K562 (cell line): ENCODE measurements around the gene ABCC10. TPM values are rescaled to one million over a fixed set of nuclear protein-coding genes. Genes with fewer than 3 reads are reported as not detected.
A peak's percentile ranks its signal among the peaks of the same experiment; 100 is the strongest.

Experiments used
- CBX3 ChIP-seq, 2 experiments: IDR thresholded peaks; 1 replicate in 1 of 2; 2 replicates in 1 of 2; pipeline ENCODE4 v1.6.1; 2012; ENCODE audit warnings: inconsistent platforms in 2 of 2, low read length in 2 of 2, borderline replicate concordance in 1 of 2, control low read depth in 1 of 2
- CGGBP1 ChIP-seq: fragments of 250-450 bp; sonication (Bioruptor Pico); IDR thresholded peaks from 2 replicates; pipeline ENCODE4 v1.9.0; 2021; ENCODE audit warnings: mild to moderate bottlenecking
- HMGN3 ChIP-seq: IDR thresholded peaks from 2 replicates; pipeline ENCODE4 v1.6.1; 2011; ENCODE audit warnings: borderline replicate concordance, low read depth, mild to moderate bottlenecking, mixed read lengths, low read length; ENCODE audit not compliant: insufficient read length; ENCODE audit errors: extremely low read depth
- MCM3 ChIP-seq: fragments of 450-650 bp; IDR thresholded peaks from 2 replicates; pipeline ENCODE4 v1.6.1; 2016
- NKRF ChIP-seq: fragments of 450-650 bp; IDR thresholded peaks from 2 replicates; pipeline ENCODE4 v1.6.1; 2016; ENCODE audit warnings: borderline replicate concordance
- RBM22 ChIP-seq: fragments of 200-400 bp; formaldehyde crosslinking; IDR thresholded peaks from 2 replicates; pipeline ENCODE4 v1.6.1; 2018; ENCODE audit warnings: low read length, low read depth; ENCODE audit not compliant: poor library complexity, severe bottlenecking
- TFAP4 ChIP-seq: sonication (generic); formaldehyde crosslinking; IDR thresholded peaks from 2 replicates; pipeline ENCODE4 v1.8.0; 2022; ENCODE audit warnings: missing genetic modification reagents, mild to moderate bottlenecking, moderate library complexity, borderline replicate concordance
- TOE1 ChIP-seq, 2 experiments: fragments of 450-650 bp in 1 of 2; sonication (generic) in 1 of 2; formaldehyde crosslinking in 1 of 2; IDR thresholded peaks; 2 replicates each; pipeline versions ENCODE4 v1.7.1 to v1.8.0; 2016 to 2022; ENCODE audit warnings: borderline replicate concordance in 2 of 2, mild to moderate bottlenecking in 2 of 2, antibody characterized with exemption in 1 of 2, inconsistent platforms in 1 of 2, low read depth in 1 of 2, missing genetic modification reagents in 1 of 2, moderate library complexity in 1 of 2
- ZFP36 ChIP-seq: fragments of 150-350 bp; IDR thresholded peaks from 2 replicates; pipeline ENCODE4 v1.6.1; 2018; ENCODE audit warnings: low read length, low read depth; ENCODE audit not compliant: partially characterized antibody
- ZNF512 ChIP-seq: IDR thresholded peaks from 2 replicates; pipeline ENCODE4 v1.6.1; 2016; ENCODE audit warnings: missing genetic modification characterization, missing compliant biosample characterization
- ZNF699 ChIP-seq: fragments of 250-450 bp; sonication (Bioruptor Pico); IDR thresholded peaks from 2 replicates; pipeline ENCODE4 v1.8.0; 2021; ENCODE audit warnings: mild to moderate bottlenecking, moderate library complexity; ENCODE audit not compliant: insufficient replicate concordance
- polyA plus RNA-seq, 8 experiments: library from polyadenylated mRNA; depleted of rRNA in 4 of 8; stranded (reverse) in 5 of 8; unstranded in 3 of 8; fragments of >200 nt; fragmentation: Nextera tagmentation in 2 of 8; fragmentation: Illumina TruSeq in 1 of 8; extraction: Ambion mirVana in 2 of 8; extraction: Trizol in 1 of 8; gene quantifications; 2 replicates each; pipeline versions ENCODE4 v1.2.1 to v1.2.3, GENCODE V29; 2011 to 2014; ENCODE audit warnings: inconsistent platforms in 1 of 8, missing spikeins in 1 of 8
- total RNA-seq, 7 experiments: library from RNA; depleted of rRNA in 6 of 7; stranded (reverse); fragments of >200 nt in 6 of 7; fragmentation: Illumina TruSeq in 2 of 7; extraction: Trizol in 2 of 7; gene quantifications; 2 replicates each; pipeline versions ENCODE4 v1.2.1 to v1.2.3, GENCODE V29; 2011 to 2021; ENCODE audit warnings: low replicate concordance in 1 of 7
- TF ChIP-seq, protein P1 (sequence below): IDR thresholded peaks from 2 replicates; pipeline ENCODE4 v1.6.1; 2011; ENCODE audit not compliant: insufficient read length; ENCODE audit errors: extremely low read depth

Gene ABCC10
- total and polyA plus RNA-seq, 9 of the 15 experiments (the other 6 are each of a cell fraction or from before 2014, with no cell fraction given) = 2.4 to 29.1 (median 13.7) TPM

DNA sequence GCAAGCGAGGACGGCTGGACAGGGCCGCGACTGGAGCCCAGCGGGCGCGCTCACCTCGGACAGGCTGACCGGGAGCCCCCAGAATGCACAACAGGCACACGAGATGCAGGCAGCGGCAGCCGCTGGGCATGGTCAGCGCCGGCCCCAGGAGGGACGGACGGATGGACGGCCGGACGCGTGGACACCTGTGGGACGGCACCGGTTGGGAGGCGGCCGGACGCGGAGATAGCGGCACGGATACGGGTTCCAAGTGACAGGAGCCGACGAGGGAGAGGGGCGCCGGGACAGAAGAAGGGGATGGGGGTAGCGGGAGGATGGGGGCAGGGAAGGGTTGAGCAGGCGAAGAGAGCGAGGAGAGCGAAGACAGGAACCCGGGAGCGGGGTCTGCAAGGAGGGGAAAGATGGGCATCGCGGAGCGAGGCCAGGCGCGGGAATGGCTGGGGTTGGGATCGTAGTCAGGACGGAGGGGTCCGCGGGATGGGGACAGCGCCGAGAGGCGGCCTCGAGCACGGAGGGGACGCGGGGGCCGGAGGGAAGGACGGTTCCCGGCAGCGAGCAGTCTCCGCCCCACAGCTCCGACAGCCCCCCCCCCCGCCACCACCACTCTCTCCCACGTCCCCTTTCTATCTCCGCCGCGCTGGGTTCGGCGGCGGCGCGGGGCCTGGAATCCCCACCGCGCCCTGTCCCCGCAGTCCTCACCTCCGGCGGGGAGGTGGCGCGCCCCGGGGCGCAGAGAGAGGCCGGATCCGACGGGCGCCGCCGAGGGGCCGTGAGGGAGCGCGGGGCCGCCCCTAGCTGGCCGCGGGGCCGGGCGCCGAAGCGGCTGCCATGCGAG, 27.6 kb downstream of the ABCC10 start (continued):
- peak; percentile 45; the same call in 1 of the 2 replicates for TF ChIP-seq TOE1 (IDR thresholded peaks at IDR 0.05; ENCODE audit: borderline replicate concordance)
- TF ChIP-seq TOE1 (CRISPR knock-in tag; IDR thresholded peaks at IDR 0.05; ENCODE audit: borderline replicate concordance, low read depth) = no peak
- TF ChIP-seq NKRF = peak; percentile 69; the same call in 1 of the 2 replicates
- peak; percentile 43 for TF ChIP-seq RBM22
- 0 out of 2 replicates have a peak, but pooled peaks have one; percentile 23 for TF ChIP-seq ZNF512 (tag)
- no peak for TF ChIP-seq MCM3
- TF ChIP-seq, protein P1, sequence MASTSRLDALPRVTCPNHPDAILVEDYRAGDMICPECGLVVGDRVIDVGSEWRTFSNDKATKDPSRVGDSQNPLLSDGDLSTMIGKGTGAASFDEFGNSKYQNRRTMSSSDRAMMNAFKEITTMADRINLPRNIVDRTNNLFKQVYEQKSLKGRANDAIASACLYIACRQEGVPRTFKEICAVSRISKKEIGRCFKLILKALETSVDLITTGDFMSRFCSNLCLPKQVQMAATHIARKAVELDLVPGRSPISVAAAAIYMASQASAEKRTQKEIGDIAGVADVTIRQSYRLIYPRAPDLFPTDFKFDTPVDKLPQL = no peak
- no peak for TF ChIP-seq HMGN3
- no peak for TF ChIP-seq CGGBP1
- peak; percentile 83 for TF ChIP-seq TFAP4 (CRISPR knock-in tag)
- TF ChIP-seq CBX3 (IDR thresholded peaks at IDR 0.05; ENCODE audit: borderline replicate concordance in 1 of 2, low read length in 2 of 2) = 0 out of 3 replicates have a peak, but pooled peaks of 1 of the 2 experiments have one; percentile 44
- TF ChIP-seq ZFP36 = peak; percentile 5
- TF ChIP-seq ZNF699 (CRISPR knock-in tag) = no peak
